Choroid plexus epithelial cell (primary cell): ENCODE data around the gene CCNL1.
A peak's percentile ranks its signal among the peaks of the same experiment; 100 is the strongest.

Experiments
- DNase-seq: peaks from one replicate; pipeline ENCODE4 v3.0.0-alpha.2; 2010; ENCODE audit warnings: low read depth
- H3K4me3 ChIP-seq: 2 replicates; pipeline ENCODE4 v1.5.1; 2011; ENCODE audit warnings: low read depth, mild to moderate bottlenecking, control low read depth, low read length, moderate library complexity
- CTCF ChIP-seq: conservative IDR thresholded peaks from 2 replicates; pipeline ENCODE4 v1.5.1; 2011; ENCODE audit warnings: low read depth, mild to moderate bottlenecking, control low read depth, inconsistent platforms, low read length, moderate library complexity

The CCNL1 gene

GRCh38 chr3:157128771-157129681 lies 30.9 kb downstream of the CCNL1 start:
- no peak overlapping the region for H3K4me3 ChIP-seq
- peak; percentile 61 for DNase-seq
- no peak for TF ChIP-seq CTCF

DNA sequence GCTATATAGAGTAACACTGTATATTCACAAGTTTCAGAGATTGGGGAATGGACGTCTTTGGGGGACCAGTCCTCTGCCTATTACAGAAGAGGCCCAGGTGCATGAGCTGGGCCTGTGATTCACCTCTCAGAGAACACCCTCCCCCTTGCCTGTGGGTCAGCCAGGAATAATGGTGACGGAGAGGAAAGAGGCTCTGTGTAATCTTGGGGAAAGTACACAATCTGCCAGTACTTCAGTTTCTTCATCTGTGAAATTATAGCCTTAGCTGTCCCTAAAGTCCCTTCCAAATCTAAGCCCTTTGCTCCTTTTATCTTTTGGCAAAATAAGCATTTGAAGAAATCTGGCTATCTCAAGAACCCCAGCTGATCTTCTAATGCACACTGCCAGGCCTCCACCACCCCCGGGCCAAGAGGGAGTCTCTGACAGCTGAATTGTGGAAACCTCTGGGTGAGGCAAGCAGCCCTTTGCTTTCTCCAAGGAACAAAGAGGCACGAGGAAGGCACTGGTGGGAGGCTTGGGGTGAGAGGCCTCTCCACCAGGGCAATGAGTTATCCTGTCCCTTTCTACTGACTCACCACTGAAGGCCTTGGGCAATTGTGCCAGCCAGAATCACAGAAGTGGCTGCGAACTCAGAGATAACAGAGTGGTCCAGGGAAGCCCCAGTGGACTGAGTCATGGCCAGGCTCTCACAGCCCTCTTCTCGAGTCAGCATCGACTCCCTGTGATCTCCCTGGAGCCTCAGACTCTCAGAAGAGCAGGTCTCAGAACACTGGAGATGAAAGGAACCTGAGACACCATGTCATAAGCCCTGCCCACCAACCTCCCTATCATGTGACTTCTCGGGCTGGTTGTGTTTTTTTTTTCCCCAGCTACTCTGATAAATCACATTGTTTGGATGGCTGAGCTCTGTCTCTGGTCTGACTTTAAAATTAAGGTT lies 31.8 kb downstream of the CCNL1 start:
- no peak overlapping the region for H3K4me3 ChIP-seq
- no peak for TF ChIP-seq CTCF
- DNase-seq: peak; percentile 93

DNA sequence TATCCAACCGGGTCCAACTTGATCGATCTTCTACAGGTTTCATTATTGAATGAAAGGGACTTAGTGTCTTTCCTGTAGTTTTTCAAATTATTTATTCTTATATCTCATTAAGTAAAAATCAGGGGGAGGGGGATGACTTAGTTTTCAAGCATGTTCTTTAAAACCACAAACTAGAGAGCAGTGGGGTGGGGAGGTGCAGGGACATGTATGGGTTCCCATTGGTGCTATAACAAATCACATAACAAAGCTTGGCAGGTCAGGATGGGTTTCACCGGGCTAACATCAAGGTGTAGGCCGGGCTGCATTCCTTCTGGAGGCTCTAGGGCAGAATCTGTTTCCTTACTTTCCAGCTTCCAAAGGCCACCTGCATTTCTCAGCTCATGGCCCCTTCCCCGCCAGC lies 32.7 kb downstream of the CCNL1 start:
- no peak for DNase-seq
- no peak overlapping the region for H3K4me3 ChIP-seq
- TF ChIP-seq CTCF: no peak

- H3K4me3 ChIP-seq: no peak overlapping the region
- TF ChIP-seq CTCF: no peak
- DNase-seq: no peak
Observed at GRCh38 chr3:157126365-157126764, 33.6 kb downstream of the CCNL1 start.

- no peak overlapping the region for H3K4me3 ChIP-seq
- DNase-seq: no peak
- TF ChIP-seq CTCF: no peak
Observed at GRCh38 chr3:157125101-157125500, 34.8 kb downstream of the CCNL1 start.

DNA sequence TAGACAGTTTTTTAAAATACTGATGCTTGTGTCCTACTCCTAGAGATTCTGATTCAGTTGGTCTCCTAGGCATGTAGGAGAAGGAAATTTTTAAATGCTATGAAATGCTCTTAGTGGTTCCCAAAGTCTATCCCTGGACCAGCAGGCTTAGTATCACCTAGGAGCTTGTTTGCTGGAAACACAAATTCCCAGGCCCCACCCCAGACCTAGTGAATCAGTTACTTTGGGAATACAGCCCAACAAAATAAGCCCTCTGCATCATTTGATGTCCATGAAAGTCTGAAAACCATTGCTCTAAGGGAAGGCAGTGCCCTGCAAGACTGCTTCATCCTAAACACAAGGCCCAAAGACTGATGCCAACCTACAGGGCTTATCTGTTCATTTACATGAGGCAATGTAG lies 36.3 kb downstream of the CCNL1 start:
- DNase-seq: no peak
- TF ChIP-seq CTCF: no peak
- no peak overlapping the region for H3K4me3 ChIP-seq
